Mesangial cell (primary cell): ENCODE data around the gene ACO2. TPM values are rescaled to one million over a fixed set of nuclear protein-coding genes. Genes with fewer than 3 reads are reported as not detected.

Experiments used
- total RNA-seq: library from RNA; depleted of rRNA; stranded (reverse); fragments of >200 nt; gene quantifications from 2 replicates; pipeline ENCODE4 v1.2.3, GENCODE V29; 2015

ACO2 gene
- 83.4 and 107 TPM in 2 replicates for total RNA-seq

DNA sequence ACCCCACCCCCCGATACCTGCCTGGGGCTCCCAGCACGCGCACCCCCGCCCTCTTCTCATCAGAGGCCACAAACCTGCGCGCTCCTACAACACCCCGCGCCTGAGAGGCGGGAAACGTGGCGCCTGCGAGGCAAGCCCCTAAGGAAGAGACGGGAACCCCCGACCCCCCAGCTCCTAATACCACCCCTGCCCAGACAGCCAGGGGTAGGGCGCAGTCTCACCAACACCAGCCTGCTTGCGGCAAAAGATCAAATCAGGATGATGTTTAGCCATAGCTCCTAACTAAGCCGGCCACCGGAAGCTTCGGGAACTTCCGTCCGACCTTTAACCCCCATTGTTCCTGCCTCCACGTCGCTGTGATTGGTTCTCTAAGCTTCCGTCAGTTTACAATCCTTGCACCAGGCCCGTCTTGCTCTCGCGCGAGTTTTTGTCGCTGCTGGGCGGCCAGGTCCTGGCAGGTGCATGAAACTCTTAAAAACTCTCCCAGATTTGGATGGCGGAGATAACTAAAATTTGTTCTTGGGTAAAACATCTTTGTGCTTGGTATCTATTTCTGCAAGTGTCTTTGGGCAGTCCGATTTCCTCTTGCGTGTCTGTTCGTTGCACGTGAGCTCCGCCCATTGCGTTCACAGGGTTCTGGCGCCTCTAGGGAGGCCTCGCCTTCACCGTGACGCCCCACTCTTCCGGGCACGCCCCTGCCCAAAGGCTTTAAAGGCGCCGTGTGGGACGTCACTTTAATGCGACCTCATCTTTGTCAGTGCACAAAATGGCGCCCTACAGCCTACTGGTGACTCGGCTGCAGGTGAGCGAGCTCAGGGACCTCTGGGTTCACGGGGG is at the start of gene ACO2, which contains the start of gene PHF5A:
TSS of gene ACO2 (plus strand) at position 737 of the 837 bp plus-strand sequence. CDS start at position 767, 30 bp downstream.
TSS of gene PHF5A (minus strand) at position 312 of the 837 bp plus-strand sequence. CDS start at position 273, 39 bp downstream.

DNA sequence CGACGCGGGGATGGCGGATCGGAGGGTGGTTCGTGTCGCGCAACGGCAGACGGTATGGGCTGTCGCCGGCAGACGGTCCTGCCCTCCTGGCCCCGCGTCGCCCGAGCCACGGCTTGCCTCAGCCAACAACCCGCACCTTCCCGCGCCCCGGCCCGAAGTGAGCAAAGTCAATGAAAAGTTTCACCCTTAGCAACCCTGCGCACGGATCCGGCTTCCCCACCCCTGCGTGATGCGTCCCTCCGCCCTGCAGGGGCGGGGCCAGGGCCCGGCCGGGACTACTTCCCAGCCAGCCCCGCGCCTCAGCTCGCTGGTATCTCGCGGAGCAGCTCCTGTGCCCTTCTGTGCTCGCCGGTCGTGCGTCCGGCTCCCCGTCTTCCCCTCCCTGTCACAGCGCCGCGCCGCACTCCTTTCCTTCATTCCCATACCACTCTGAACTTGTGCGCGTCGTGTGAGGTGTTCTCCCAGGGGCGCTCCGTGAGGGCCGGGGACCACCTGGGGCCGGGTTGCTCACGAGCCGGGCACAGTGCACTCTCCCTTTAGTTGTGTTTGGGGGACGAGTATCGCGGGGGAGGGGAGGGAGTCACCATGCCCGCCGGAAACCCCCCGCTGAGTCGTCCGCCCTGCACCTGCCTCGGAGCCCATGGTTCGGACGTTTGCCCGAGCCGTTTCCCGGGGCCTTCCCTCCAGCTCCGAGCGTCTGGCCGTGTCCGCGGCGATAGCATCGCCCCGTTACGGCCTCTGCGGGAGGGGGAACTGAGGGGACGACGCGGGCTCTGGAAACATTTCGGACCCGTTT is 22.1 kb upstream of the ACO2 start, which contains the start of gene TOB2:
TSS of gene TOB2 (minus strand) at position 163 of the 796 bp plus-strand sequence. CDS start 9,456 bp downstream, outside the sequence.

GRCh38 chr22:41543854-41544670 is 75.1 kb downstream of the ACO2 start, which contains the start of gene POLR3H:
TSS of gene POLR3H (minus strand) at chr22:41544470. CDS start at chr22:41544101, 369 bp downstream.

Other genes with a start within 250 kb of the ACO2 start
- 8.1 TPM in 1 of 2 replicates, not detected in the other for gene CHADL, start 228.2 kb upstream of the ACO2 start, total RNA-seq
- 55.0 and 218 TPM in 2 replicates for gene RANGAP1, start 182.9 kb upstream of the ACO2 start, total RNA-seq
- 66.5 and 79.4 TPM in 2 replicates for gene ZC3H7B, start 167.6 kb upstream of the ACO2 start, total RNA-seq
- gene TEF, start 87.2 kb upstream of the ACO2 start, total RNA-seq, result 2.8 and 9.9 TPM in 2 replicates
- gene TOB2, start 22.3 kb upstream of the ACO2 start, total RNA-seq, result 15.8 and 42.5 TPM in 2 replicates
- gene PHF5A, start 425 bp upstream of the ACO2 start, total RNA-seq, result 34.0 and 53.1 TPM in 2 replicates
- 11.8 and 18.1 TPM in 2 replicates for gene POLR3H, start 75.4 kb downstream of the ACO2 start, total RNA-seq
- gene CSDC2, start 91.9 kb downstream of the ACO2 start, total RNA-seq, result 6.7 and 59.6 TPM in 2 replicates
- gene PMM1, start 120.7 kb downstream of the ACO2 start, total RNA-seq, result 42.5 and 50.5 TPM in 2 replicates
- gene DESI1, start 151.9 kb downstream of the ACO2 start, total RNA-seq, result 30.7 and 46.4 TPM in 2 replicates
- gene XRCC6, start 152.2 kb downstream of the ACO2 start, total RNA-seq, result 166 and 331 TPM in 2 replicates
- 149 and 168 TPM in 2 replicates for gene SNU13, start 219.8 kb downstream of the ACO2 start, total RNA-seq
- 0.13 and 1.1 TPM in 2 replicates for gene MEI1, start 230.4 kb downstream of the ACO2 start, total RNA-seq